CD4-positive, CD25-positive, alpha-beta regulatory T cell (primary cell): ENCODE results near the gene DNAJC5. TPM values are rescaled to one million over a fixed set of nuclear protein-coding genes. Genes with fewer than 3 reads are reported as not detected.
A peak's percentile ranks its signal among the peaks of the same experiment; 100 is the strongest.

Source experiments
- ATAC-seq, 2 donors: fragments of 150-1000 bp; cut with Tn5 transposase; one replicate each; pipeline ENCODE4 v1.10.0; 2021; ENCODE audit warnings: low read depth in 2 of 2, moderate number of reproducible peaks in 2 of 2, moderate library complexity in 1 of 2
- DNase-seq, 3 donors: peaks; one replicate each; pipeline versions ENCODE4 v3.0.0 to v3.0.0-alpha.2; 2012 to 2022; ENCODE audit warnings: mixed read lengths in 1 of 3
- H3K27ac ChIP-seq: one replicate; pipeline ENCODE4 v1.7.0; 2013; ENCODE audit warnings: mild to moderate bottlenecking, low read length; ENCODE audit not compliant: insufficient read depth, poor library complexity, severe bottlenecking
- H3K27me3 ChIP-seq: one replicate; pipeline ENCODE4 v1.7.0; 2013; ENCODE audit warnings: low read length; ENCODE audit not compliant: control insufficient read depth, insufficient read depth
- H3K36me3 ChIP-seq: one replicate; pipeline ENCODE4 v1.7.0; 2013; ENCODE audit warnings: mild to moderate bottlenecking, low read length, moderate library complexity; ENCODE audit not compliant: control insufficient read depth, insufficient read depth
- H3K4me1 ChIP-seq: 2 replicates; pipeline ENCODE4 v1.7.0; 2013; ENCODE audit warnings: mild to moderate bottlenecking, low read length; ENCODE audit not compliant: insufficient read depth, control insufficient read depth, poor library complexity, severe bottlenecking
- H3K4me3 ChIP-seq: one replicate; pipeline ENCODE4 v1.7.0; 2013; ENCODE audit warnings: low read depth, mild to moderate bottlenecking, low read length, moderate library complexity
- H3K9me3 ChIP-seq, 2 experiments: 1 replicate in 1 of 2; 2 replicates in 1 of 2; pipeline ENCODE4 v1.7.0; 2013; ENCODE audit warnings: low read length in 2 of 2, mild to moderate bottlenecking in 1 of 2, moderate library complexity in 1 of 2; ENCODE audit not compliant: control insufficient read depth in 2 of 2
- H3K27ac Mint-ChIP-seq, 3 donors: one replicate each; pipeline ENCODE4 v1.8.0; 2020 to 2022; ENCODE audit warnings: mild to moderate bottlenecking in 3 of 3, mixed read lengths in 3 of 3, moderate library complexity in 2 of 3
- H3K27me3 Mint-ChIP-seq: one replicate; pipeline ENCODE4 v1.8.0; 2022; ENCODE audit warnings: mild to moderate bottlenecking, mixed read lengths
- H3K36me3 Mint-ChIP-seq: one replicate; pipeline ENCODE4 v1.8.0; 2020; ENCODE audit warnings: mixed read lengths
- H3K4me1 Mint-ChIP-seq, 4 donors: one replicate each; pipeline ENCODE4 v1.8.0; 2020 to 2022; ENCODE audit warnings: mixed read lengths in 4 of 4, mild to moderate bottlenecking in 1 of 4
- H3K4me3 Mint-ChIP-seq, 4 donors: one replicate each; pipeline ENCODE4 v1.8.0; 2020 to 2022; ENCODE audit warnings: mild to moderate bottlenecking in 4 of 4, mixed read lengths in 4 of 4, moderate library complexity in 3 of 4
- H3K9me3 Mint-ChIP-seq, 7 donors: one replicate each; pipeline ENCODE4 v1.8.0; 2020 to 2022; ENCODE audit warnings: mixed read lengths in 7 of 7, mild to moderate bottlenecking in 3 of 7, moderate library complexity in 2 of 7
- polyA plus RNA-seq, 4 donors: library from polyadenylated mRNA; unstranded; fragments of 300-500 nt; fragmentation: Illumina TruSeq; gene quantifications; one replicate each; pipeline ENCODE4 v1.2.3, GENCODE V29; 2021
- total RNA-seq: library from RNA; stranded (reverse); gene quantifications from one replicate; pipeline ENCODE4 v1.2.3, GENCODE V29; 2022

The DNAJC5 gene
- total and polyA plus RNA-seq, 5 donors from 2014 or later: 5.0 to 34.9 (median 6.1) TPM

GRCh38 chr20:63858393-63859165 lies 36.3 kb upstream of the DNAJC5 start:
- Histone ChIP-seq H3K27me3 (no peaks in the 10 kb centered on the region), H3K36me3 (no peaks in the 10 kb centered on the region), H3K4me1 (peaks cover 34% of the 10 kb centered on the region), H3K27ac (no peak overlapping the region), H3K4me3 (no peak overlapping the region), H3K9me3 (no peaks in the 10 kb centered on the region)
- Mint-ChIP-seq H3K27ac (peak overlapping the region in 2 of 3 donors; percentile 86 to 94), H3K36me3 (peaks cover 3% of the 10 kb centered on the region), H3K9me3 (no peaks in the 10 kb centered on the region), H3K27me3 (no peaks in the 10 kb centered on the region), H3K4me1 (peaks cover 0 to 44% (median 13%) of the 10 kb centered on the region in 4 donors), H3K4me3 (peak overlapping the region in 3 of 4 donors; percentile 35 to 48 (median 39))
- no peak for DNase-seq
- ATAC-seq: peak in 1 of 2 donors; percentile 24

- Mint-ChIP-seq H3K4me1 (peaks cover 0 to 50% (median 19%) of the 10 kb centered on the region in 4 donors), H3K9me3 (no peaks in the 10 kb centered on the region), H3K27me3 (no peaks in the 10 kb centered on the region), H3K27ac (peak overlapping the region in 2 of 3 donors; percentile 86 to 94), H3K36me3 (peaks cover 3% of the 10 kb centered on the region), H3K4me3 (peak overlapping the region in 1 of 4 donors; percentile 61)
- Histone ChIP-seq H3K9me3 (no peaks in the 10 kb centered on the region), H3K4me3 (no peak overlapping the region), H3K27ac (no peak overlapping the region), H3K27me3 (no peaks in the 10 kb centered on the region), H3K4me1 (peaks cover 33% of the 10 kb centered on the region), H3K36me3 (no peaks in the 10 kb centered on the region)
- no peak for ATAC-seq
- no peak for DNase-seq
Measured at GRCh38 chr20:63859166-63859699, 35.7 kb upstream of the DNAJC5 start.

GRCh38 chr20:63860325-63861051 lies 34.4 kb upstream of the DNAJC5 start:
- no peaks in the 10 kb centered on the region for H3K9me3 Mint-ChIP-seq
- H3K4me3 Mint-ChIP-seq: peak overlapping the region in 3 of 4 donors; percentile 35 to 61 (median 43)
- Histone ChIP-seq H3K36me3 (no peaks in the 10 kb centered on the region), H3K27ac (no peak overlapping the region), H3K4me3 (no peak overlapping the region), H3K27me3 (no peaks in the 10 kb centered on the region), H3K4me1 (peaks cover 32% of the 10 kb centered on the region), H3K9me3 (no peaks in the 10 kb centered on the region)
- DNase-seq (no peak), ATAC-seq (no peak)
- peaks cover 3% of the 10 kb centered on the region for H3K36me3 Mint-ChIP-seq
- peak overlapping the region in 1 of 3 donors; percentile 48 for H3K27ac Mint-ChIP-seq
- H3K4me1 Mint-ChIP-seq: peaks cover 0 to 52% (median 23%) of the 10 kb centered on the region in 4 donors
- H3K27me3 Mint-ChIP-seq: peaks cover 6% of the 10 kb centered on the region

- H3K4me1 Mint-ChIP-seq: peaks cover 0 to 58% (median 27%) of the 10 kb centered on the region in 4 donors
- ATAC-seq (no peak), DNase-seq (no peak)
- no peaks in the 10 kb centered on the region for H3K27me3 ChIP-seq
- H3K36me3 ChIP-seq: no peaks in the 10 kb centered on the region
- H3K27me3 Mint-ChIP-seq: peaks cover 6% of the 10 kb centered on the region
- peak within 1 kb of the TSS in 1 of 3 donors; percentile 48 for H3K27ac Mint-ChIP-seq
- peaks cover 41% of the 10 kb centered on the region for H3K4me1 ChIP-seq
- H3K4me3 Mint-ChIP-seq: peak within 1 kb of the TSS in 2 of 4 donors; percentile 35 to 61
- no peaks in the 10 kb centered on the region for H3K9me3 ChIP-seq
- H3K4me3 ChIP-seq: no peak within 1 kb of the TSS
- peaks cover 3% of the 10 kb centered on the region for H3K36me3 Mint-ChIP-seq
- H3K27ac ChIP-seq: no peak within 1 kb of the TSS
- H3K9me3 Mint-ChIP-seq: no peaks in the 10 kb centered on the region
Measured at GRCh38 chr20:63861365-63861934, 33.5 kb upstream of the DNAJC5 start, which contains the start of gene ABHD16B. TSS of gene ABHD16B (plus strand) at chr20:63861498. CDS start at chr20:63861541, 43 bp downstream.

DNA sequence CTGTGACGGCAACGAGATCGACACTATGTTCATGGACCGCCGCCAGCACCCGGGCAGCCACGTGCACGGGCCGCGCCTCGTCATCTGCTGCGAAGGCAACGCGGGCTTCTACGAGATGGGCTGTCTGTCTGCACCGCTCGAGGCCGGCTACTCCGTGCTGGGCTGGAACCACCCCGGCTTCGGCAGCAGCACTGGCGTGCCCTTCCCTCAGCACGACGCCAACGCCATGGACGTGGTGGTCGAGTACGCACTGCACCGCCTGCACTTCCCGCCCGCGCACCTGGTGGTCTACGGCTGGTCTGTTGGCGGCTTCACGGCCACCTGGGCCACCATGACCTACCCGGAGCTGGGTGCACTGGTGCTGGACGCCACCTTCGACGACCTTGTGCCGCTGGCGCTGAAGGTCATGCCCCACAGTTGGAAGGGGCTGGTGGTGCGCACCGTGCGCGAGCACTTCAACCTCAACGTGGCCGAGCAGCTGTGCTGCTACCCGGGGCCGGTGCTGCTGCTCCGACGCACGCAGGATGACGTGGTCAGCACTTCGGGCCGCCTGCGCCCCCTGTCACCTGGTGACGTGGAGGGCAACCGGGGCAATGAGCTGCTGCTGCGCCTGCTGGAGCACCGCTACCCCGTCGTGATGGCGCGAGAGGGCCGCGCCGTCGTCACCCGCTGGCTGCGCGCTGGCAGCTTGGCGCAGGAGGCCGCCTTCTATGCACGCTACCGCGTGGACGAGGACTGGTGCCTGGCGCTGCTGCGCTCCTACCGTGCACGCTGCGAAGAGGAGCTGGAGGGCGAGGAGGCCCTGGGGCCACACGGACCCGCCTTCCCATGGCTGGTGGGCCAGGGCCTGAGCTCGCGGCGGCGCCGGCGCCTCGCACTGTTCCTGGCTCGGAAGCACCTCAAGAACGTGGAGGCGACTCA lies 32.7 kb upstream of the DNAJC5 start:
- no peak overlapping the region for H3K4me3 Mint-ChIP-seq
- no peaks in the 10 kb centered on the region for H3K9me3 Mint-ChIP-seq
- ATAC-seq: no peak
- Histone ChIP-seq H3K36me3 (no peaks in the 10 kb centered on the region), H3K4me3 (no peak overlapping the region), H3K9me3 (no peaks in the 10 kb centered on the region), H3K27me3 (no peaks in the 10 kb centered on the region), H3K4me1 (peaks cover 47% of the 10 kb centered on the region), H3K27ac (no peak overlapping the region)
- DNase-seq: no peak
- H3K4me1 Mint-ChIP-seq: peaks cover 0 to 51% (median 26%) of the 10 kb centered on the region in 4 donors
- H3K27me3 Mint-ChIP-seq: peaks cover 6% of the 10 kb centered on the region
- H3K36me3 Mint-ChIP-seq: peaks cover 3% of the 10 kb centered on the region
- no peak overlapping the region for H3K27ac Mint-ChIP-seq

GRCh38 chr20:63863021-63863797 lies 31.7 kb upstream of the DNAJC5 start:
- peak overlapping the region; percentile 93 to 97 (median 95) for H3K4me3 Mint-ChIP-seq
- ATAC-seq: no peak
- no peaks in the 10 kb centered on the region for H3K36me3 ChIP-seq
- peaks cover 3% of the 10 kb centered on the region for H3K36me3 Mint-ChIP-seq
- H3K4me3 ChIP-seq: peak overlapping the region; percentile 75
- H3K9me3 Mint-ChIP-seq: no peaks in the 10 kb centered on the region
- no peak for DNase-seq
- no peaks in the 10 kb centered on the region for H3K27me3 ChIP-seq
- peak overlapping the region; percentile 50 to 98 (median 94) for H3K27ac Mint-ChIP-seq
- peak overlapping the region; percentile 90 for H3K27ac ChIP-seq
- H3K27me3 Mint-ChIP-seq: peaks cover 6% of the 10 kb centered on the region
- H3K9me3 ChIP-seq: no peaks in the 10 kb centered on the region
- peaks cover 38% of the 10 kb centered on the region for H3K4me1 ChIP-seq
- H3K4me1 Mint-ChIP-seq: peaks cover 0 to 45% (median 28%) of the 10 kb centered on the region in 4 donors
